ENCODE measurements around the gene TRAPPC2B.

Gene TRAPPC2B

GRCh38 chr19:57362997-57363687 lies at the start of gene TRAPPC2B, which contains the start of gene ZNF547:
Gene TRAPPC2B, plus strand, starts transcription at chr19:57363551. Its CDS starts 1,283 bp downstream, at chr19:57364834.
Gene ZNF547, plus strand, starts transcription at chr19:57363551. Its CDS starts 5,005 bp downstream, at chr19:57368556.
- peaks cover 19% of the 10 kb centered on the region for H3K4me1 Mint-ChIP-seq

DNA sequence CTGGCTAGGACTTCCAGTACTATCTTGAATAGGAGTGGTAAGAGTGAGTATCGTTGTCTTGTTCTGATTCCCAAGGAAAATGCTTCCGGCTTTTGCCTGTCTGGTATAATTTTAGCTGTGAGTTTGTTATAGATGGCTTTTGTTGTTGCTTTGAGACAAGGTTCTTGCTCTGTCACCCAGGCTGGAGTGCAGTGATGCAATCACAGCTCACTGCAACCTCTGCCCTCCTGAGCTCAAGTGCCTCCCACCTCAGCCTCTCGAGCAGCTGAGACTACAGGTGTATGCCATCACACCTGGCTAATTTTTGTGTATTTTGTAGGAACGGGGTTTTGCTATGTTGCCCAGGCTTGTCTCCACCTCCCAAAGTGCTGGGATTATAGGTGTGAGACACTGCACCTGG lies 49.2 kb upstream of the TRAPPC2B start:
- H3K4me3 Mint-ChIP-seq: no peak overlapping the region
- H3K9me3 Mint-ChIP-seq: peaks cover 15% of the 10 kb centered on the region
- no peak for DNase-seq
- H3K27me3 Mint-ChIP-seq: peaks cover 20% of the 10 kb centered on the region
- H3K27ac Mint-ChIP-seq: no peak overlapping the region
- CTCF ChIA-PET: no interaction called here
- no peaks in the 10 kb centered on the region for H3K4me1 Mint-ChIP-seq
- H3K36me3 Mint-ChIP-seq: peaks cover 6% of the 10 kb centered on the region

More at GRCh38 chr19:57362997-57363687, at the start of gene TRAPPC2B, which contains the start of gene ZNF547:
- H3K4me3 Mint-ChIP-seq: peak within 1 kb of the TSS; percentile 93
- peaks cover 49% of the 10 kb centered on the region for H3K36me3 Mint-ChIP-seq
- peaks cover 51% of the 10 kb centered on the region for H3K9me3 Mint-ChIP-seq
- peak within 1 kb of the TSS; percentile 96 for H3K27ac Mint-ChIP-seq
- peaks cover 4% of the 10 kb centered on the region for H3K27me3 Mint-ChIP-seq
- peak; percentile 99 for DNase-seq
- CTCF ChIA-PET: no interaction called here

DNA sequence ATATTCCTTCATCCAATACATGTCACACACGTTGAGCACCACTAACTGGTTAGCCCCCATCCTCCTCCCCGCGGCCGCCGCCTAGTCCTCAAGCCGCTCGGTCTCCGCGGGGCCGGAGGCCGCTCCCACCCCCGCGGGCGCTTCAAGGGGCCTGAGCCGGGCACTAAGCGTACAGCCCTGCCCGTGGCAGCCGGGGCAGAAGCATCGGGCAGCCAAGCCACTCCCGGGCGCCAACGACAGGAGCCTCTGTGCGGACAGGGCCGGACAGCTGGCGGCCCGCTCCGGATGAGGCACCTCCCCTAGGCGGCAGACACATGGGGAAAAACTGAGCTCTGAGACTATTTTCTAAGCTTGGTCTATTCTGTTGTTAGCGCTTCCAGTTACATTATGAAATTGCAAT lies 45.8 kb upstream of the TRAPPC2B start:
- Mint-ChIP-seq H3K27ac (no peak overlapping the region), H3K36me3 (peaks cover 19% of the 10 kb centered on the region), H3K4me1 (peaks cover 25% of the 10 kb centered on the region), H3K27me3 (peaks cover 20% of the 10 kb centered on the region), H3K9me3 (peaks cover 11% of the 10 kb centered on the region), H3K4me3 (no peak overlapping the region)
- no peak for DNase-seq
- CTCF ChIA-PET: no interaction called here

DNA sequence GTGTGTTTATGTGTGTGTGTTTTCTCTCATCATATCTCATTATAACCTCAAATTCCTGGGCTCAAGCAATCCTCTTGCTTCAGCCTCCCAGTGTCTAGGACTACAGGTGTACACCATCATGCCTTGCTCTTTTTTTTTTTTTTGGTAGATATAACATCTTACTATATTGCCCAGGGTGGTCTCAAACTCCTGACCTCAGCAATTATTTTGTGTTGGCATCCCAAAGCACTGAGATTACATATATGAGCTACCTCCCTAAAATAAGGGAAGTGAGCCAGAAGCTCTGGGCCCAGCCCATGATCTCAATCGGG lies 43.5 kb upstream of the TRAPPC2B start:
- Mint-ChIP-seq H3K4me3 (peak overlapping the region; percentile 78), H3K4me1 (peaks cover 29% of the 10 kb centered on the region), H3K27ac (peak overlapping the region; percentile 95), H3K36me3 (peaks cover 38% of the 10 kb centered on the region), H3K27me3 (peaks cover 20% of the 10 kb centered on the region), H3K9me3 (peaks cover 23% of the 10 kb centered on the region)
- DNase-seq: no peak
- CTCF ChIA-PET: no interaction called here

- peak; percentile 96 for DNase-seq
- peak within 1 kb of the TSS; percentile 95 for H3K27ac Mint-ChIP-seq
- CTCF ChIA-PET: no interaction called here
- peaks cover 16% of the 10 kb centered on the region for H3K27me3 Mint-ChIP-seq
- peaks cover 24% of the 10 kb centered on the region for H3K9me3 Mint-ChIP-seq
- H3K4me1 Mint-ChIP-seq: peaks cover 29% of the 10 kb centered on the region
- H3K36me3 Mint-ChIP-seq: peaks cover 40% of the 10 kb centered on the region
- peak within 1 kb of the TSS; percentile 78 for H3K4me3 Mint-ChIP-seq
Measured at GRCh38 chr19:57320180-57321084, 42.9 kb upstream of the TRAPPC2B start, which contains the start of gene ZNF543. Gene ZNF543, plus strand, starts transcription at chr19:57320472. Its CDS starts 382 bp downstream, at chr19:57320854.

GRCh38 chr19:57321116-57321515 lies 42.2 kb upstream of the TRAPPC2B start:
- no peak for DNase-seq
- Mint-ChIP-seq H3K9me3 (peaks cover 26% of the 10 kb centered on the region), H3K36me3 (peaks cover 47% of the 10 kb centered on the region), H3K4me3 (peak overlapping the region; percentile 78), H3K27ac (peak overlapping the region; percentile 95), H3K4me1 (peaks cover 29% of the 10 kb centered on the region), H3K27me3 (peaks cover 13% of the 10 kb centered on the region)
- CTCF ChIA-PET: no interaction called here

GRCh38 chr19:57321751-57322150 lies 41.6 kb upstream of the TRAPPC2B start:
- CTCF ChIA-PET: no interaction called here
- H3K27ac Mint-ChIP-seq: peak overlapping the region; percentile 58
- peaks cover 29% of the 10 kb centered on the region for H3K4me1 Mint-ChIP-seq
- H3K27me3 Mint-ChIP-seq: peaks cover 13% of the 10 kb centered on the region
- peaks cover 53% of the 10 kb centered on the region for H3K36me3 Mint-ChIP-seq
- no peak for DNase-seq
- H3K4me3 Mint-ChIP-seq: peak overlapping the region; percentile 78
- H3K9me3 Mint-ChIP-seq: peaks cover 25% of the 10 kb centered on the region

GRCh38 chr19:57324992-57325391 lies 38.4 kb upstream of the TRAPPC2B start:
- Mint-ChIP-seq H3K27me3 (no peaks in the 10 kb centered on the region), H3K27ac (no peak overlapping the region), H3K4me1 (peaks cover 24% of the 10 kb centered on the region), H3K36me3 (peaks cover 86% of the 10 kb centered on the region), H3K9me3 (peaks cover 49% of the 10 kb centered on the region), H3K4me3 (no peak overlapping the region)
- CTCF ChIA-PET: no interaction called here
- no peak for DNase-seq

- H3K36me3 Mint-ChIP-seq: peaks cover 81% of the 10 kb centered on the region
Measured at GRCh38 chr19:57327993-57328392, 35.4 kb upstream of the TRAPPC2B start.

GRCh38 chr19:57334191-57334590 lies 29.2 kb upstream of the TRAPPC2B start:
- Mint-ChIP-seq H3K27ac (no peak overlapping the region), H3K9me3 (peaks cover 45% of the 10 kb centered on the region)

More at GRCh38 chr19:57327993-57328392, 35.4 kb upstream of the TRAPPC2B start:
- no peaks in the 10 kb centered on the region for H3K4me1 Mint-ChIP-seq
- no peak overlapping the region for H3K27ac Mint-ChIP-seq
- CTCF ChIA-PET: no interaction called here
- DNase-seq: no peak
- H3K9me3 Mint-ChIP-seq: peaks cover 52% of the 10 kb centered on the region
- H3K4me3 Mint-ChIP-seq: no peak overlapping the region
- H3K27me3 Mint-ChIP-seq: no peaks in the 10 kb centered on the region

DNA sequence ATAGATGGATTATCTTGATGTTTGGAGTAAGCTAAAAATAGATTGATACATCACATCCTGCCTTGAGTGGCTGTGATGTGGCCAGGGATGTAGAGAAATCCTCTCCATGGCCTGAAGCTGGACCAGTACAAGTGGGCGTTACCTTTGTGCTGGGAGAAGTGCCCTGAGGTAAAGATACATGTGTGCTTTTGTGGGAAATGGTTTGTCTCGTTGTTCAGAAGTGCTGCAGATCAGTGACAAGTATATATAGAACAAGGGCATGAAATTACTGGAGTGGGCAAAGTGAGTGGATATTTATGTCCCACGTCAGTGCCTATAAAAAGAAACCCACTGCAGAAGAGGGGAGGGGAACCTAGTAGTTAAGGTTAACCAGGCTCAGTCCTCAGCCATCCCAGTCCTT lies 24.5 kb upstream of the TRAPPC2B start:
- Mint-ChIP-seq H3K4me1 (no peaks in the 10 kb centered on the region), H3K9me3 (peaks cover 37% of the 10 kb centered on the region), H3K27ac (no peak overlapping the region), H3K27me3 (no peaks in the 10 kb centered on the region), H3K36me3 (peaks cover 5% of the 10 kb centered on the region), H3K4me3 (no peak overlapping the region)
- CTCF ChIA-PET: no interaction called here
- no peak for DNase-seq

More at GRCh38 chr19:57334191-57334590, 29.2 kb upstream of the TRAPPC2B start:
- H3K27me3 Mint-ChIP-seq: no peaks in the 10 kb centered on the region
- H3K4me1 Mint-ChIP-seq: no peaks in the 10 kb centered on the region
- CTCF ChIA-PET: no interaction called here
- peaks cover 29% of the 10 kb centered on the region for H3K36me3 Mint-ChIP-seq
- no peak for DNase-seq
- no peak overlapping the region for H3K4me3 Mint-ChIP-seq

GRCh38 chr19:57342582-57342981 lies 20.8 kb upstream of the TRAPPC2B start:
- H3K4me3 Mint-ChIP-seq: no peak overlapping the region
- no peak overlapping the region for H3K27ac Mint-ChIP-seq
- H3K27me3 Mint-ChIP-seq: no peaks in the 10 kb centered on the region
- H3K9me3 Mint-ChIP-seq: peaks cover 24% of the 10 kb centered on the region
- H3K36me3 Mint-ChIP-seq: no peaks in the 10 kb centered on the region
- no peak for DNase-seq
- no peaks in the 10 kb centered on the region for H3K4me1 Mint-ChIP-seq
- CTCF ChIA-PET: no interaction called here

- DNase-seq: no peak
- H3K36me3 Mint-ChIP-seq: peaks cover 28% of the 10 kb centered on the region
- H3K27me3 Mint-ChIP-seq: no peaks in the 10 kb centered on the region
- CTCF ChIA-PET: no interaction called here
- no peak overlapping the region for H3K4me3 Mint-ChIP-seq
- H3K4me1 Mint-ChIP-seq: peaks cover 29% of the 10 kb centered on the region
- no peak overlapping the region for H3K27ac Mint-ChIP-seq
- H3K9me3 Mint-ChIP-seq: peaks cover 23% of the 10 kb centered on the region
Measured at GRCh38 chr19:57348136-57348535, 15.2 kb upstream of the TRAPPC2B start.

DNA sequence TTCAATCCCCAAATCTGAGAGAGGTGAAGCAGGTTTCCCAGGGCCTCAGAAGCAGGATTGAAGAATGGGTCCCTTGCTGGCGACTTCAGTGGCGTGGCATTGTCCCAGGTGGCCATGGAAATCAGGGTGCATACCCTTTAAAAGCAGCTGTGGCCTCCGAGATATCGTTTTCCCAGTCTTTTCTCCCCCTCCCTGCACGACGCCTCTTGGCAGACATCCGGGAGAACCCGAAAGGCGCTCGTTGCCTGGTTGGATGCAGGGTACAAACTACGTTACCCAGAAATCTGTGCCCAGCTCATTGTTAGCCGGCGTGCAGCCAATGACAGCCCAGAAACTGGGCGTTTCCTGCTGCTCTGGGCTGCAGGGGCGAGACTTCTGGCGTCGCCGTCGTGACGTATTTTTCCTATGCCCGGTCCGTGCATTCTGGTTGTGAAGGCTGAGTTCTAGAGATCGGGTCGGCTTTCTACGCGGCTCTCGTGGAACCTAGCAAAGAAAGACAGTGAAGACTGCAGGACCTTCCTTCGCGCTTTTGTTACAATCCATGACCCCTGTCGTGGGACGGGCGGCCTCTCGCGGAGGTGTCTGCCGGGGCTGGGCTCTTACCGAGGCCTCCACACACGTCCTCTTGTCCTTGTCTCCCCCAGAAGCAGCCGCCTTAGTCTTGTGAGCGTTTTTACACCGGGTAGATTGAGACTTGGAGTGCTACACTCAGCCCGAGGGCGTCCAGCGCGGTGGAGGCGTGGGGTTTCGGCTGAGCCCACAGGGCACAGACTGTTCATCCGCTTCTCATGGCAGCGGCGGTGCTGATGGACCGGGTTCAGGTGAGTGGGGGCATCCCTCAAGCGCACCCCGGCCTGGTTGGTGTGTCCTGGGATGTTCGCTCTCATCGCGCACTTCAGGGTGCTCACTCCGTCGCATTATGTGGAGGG lies 12.2 kb upstream of the TRAPPC2B start, which contains the start of gene ZNF304:
ZNF304 (plus strand) TSS at position 395 of the 929 bp plus-strand sequence; CDS start at position 789, 394 bp downstream.
- H3K36me3 Mint-ChIP-seq: peaks cover 56% of the 10 kb centered on the region
- peaks cover 47% of the 10 kb centered on the region for H3K9me3 Mint-ChIP-seq
- peak within 1 kb of the TSS; percentile 92 for H3K27ac Mint-ChIP-seq
- peak within 1 kb of the TSS; percentile 89 for H3K4me3 Mint-ChIP-seq
- no peaks in the 10 kb centered on the region for H3K27me3 Mint-ChIP-seq
- H3K4me1 Mint-ChIP-seq: peaks cover 34% of the 10 kb centered on the region
- CTCF ChIA-PET: interaction anchor here (0.8 kb wide), 1 partner anchor 958 kb away, joined by 4 read pairs; no protein-coding TSS in a partner anchor
- peak; percentile 94 for DNase-seq
